GM21619 (cell line): ENCODE measurements around the gene EPHA4.
"Not testable (repeated sequence)": the region's sequence is repeated elsewhere in the genome, so short reads cannot be mapped to it uniquely, and the experiment has no call there.

Experiments used
- ATAC-seq: cut with Tn5 transposase; IDR thresholded peaks from one replicate; pipeline ENCODE4 v1.9.1; 2021; ENCODE audit not compliant: unreplicated experiment

The EPHA4 gene

DNA sequence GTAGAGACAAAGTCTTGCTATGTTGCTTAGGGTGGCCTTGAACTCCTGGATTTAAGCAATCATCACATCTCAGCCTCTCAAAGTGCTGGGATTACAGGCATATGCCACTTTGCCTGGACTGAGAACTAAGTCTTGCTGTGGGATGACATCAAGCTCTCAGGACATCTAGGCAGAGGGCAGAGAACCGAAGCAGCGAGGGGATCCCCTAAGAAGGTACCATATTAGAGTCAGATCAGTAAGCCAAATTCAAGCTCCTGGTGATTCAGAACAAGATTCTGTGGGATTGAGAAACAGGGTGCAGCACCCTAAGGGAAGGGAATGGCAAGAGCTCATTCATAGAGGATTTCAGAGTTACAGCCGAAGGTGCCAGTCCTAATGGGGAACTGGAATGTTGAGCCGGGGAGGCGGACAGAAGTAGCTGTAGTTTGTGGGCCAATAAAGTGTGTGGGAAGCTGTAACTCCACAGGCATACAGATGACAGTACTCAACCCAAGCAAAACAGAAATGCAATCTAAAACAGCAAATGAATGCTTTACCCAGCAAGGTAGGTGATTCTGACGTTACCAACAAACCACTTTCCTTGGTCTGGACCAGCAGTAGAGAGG lies 30.9 kb downstream of the EPHA4 start:
- ATAC-seq: no peak

DNA sequence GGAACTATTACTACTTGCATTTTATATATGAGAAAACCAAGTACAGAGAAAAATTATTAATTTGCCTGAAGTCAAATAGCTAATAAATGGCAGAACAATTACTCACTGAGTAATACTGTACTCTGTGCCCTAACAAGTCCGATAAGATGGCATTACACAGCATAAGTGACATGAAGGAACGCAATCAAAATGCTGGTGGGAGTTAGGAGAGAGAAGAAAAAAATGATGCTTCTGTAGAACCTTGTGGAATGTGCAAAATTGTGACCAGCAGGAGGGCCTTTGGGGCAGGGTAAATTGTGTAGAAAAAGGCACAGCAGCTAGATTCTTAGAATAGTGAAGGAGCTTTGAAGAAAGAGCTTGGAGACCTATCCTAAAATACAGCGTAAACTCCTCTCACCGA lies 32.9 kb downstream of the EPHA4 start:
- ATAC-seq: no peak

GRCh38 chr2:221535824-221536223 lies 36.3 kb downstream of the EPHA4 start:
- no peak for ATAC-seq

- no peak for ATAC-seq
These were observed 38.8 kb downstream of the EPHA4 start for GRCh38 chr2:221533299-221533698.

- no peak for ATAC-seq
These were observed 39.5 kb downstream of the EPHA4 start for GRCh38 chr2:221532641-221533040.

DNA sequence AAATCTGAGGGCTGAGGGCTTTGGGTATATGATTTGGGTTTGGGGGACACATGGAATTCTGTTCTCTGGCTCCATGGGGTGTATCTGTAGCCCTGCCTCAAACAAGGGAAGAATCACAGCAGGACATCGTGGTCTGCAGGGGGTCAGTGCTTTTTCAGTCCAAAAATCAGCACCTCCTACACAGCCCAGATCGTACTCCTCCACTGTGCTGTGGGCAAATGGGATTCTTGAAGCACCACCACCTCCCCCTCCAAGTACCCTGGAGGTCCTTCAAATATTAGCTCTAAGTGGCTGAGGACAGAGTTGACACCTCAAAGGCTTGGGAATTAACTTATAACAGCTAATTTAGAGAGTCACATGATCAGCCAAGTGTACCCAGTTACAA lies 41.5 kb downstream of the EPHA4 start:
- ATAC-seq: no peak

- no peak for ATAC-seq
These were observed 42.0 kb downstream of the EPHA4 start for GRCh38 chr2:221529943-221530652.

DNA sequence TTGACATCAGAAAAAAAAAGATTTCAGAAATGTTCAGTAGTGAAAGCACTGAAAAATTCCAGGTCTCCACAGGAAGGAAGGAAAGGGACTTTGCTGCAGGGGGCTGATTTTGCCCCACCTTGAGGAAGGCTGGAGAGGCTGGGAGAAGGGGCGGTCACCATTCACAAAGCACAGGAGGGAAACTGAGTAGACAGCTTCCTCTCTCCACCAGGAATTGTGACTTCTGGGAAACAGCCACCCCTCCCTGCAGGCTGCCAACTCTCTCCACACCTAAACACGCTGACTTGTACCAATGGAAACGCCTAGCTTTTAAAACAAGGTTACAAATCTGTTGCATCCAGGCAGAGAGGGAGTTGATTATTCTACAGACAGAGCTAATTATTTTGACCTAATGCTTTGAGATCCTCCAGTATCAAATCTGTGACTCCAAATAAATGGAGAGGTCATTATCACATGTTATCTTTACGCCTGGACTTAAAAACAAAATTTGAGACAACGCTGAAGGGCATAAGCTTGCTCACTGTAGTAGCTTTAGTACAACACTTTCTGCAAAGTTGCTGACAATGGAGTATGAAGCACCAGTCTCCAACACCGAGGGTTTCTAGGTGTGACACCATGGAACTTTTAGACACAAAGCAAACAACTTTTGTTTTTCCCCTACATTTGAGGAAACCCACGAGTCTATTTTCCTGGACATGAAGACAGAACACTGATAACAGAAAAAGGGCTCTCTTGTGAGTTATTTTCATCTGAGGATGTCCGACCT lies 42.7 kb downstream of the EPHA4 start:
- no peak for ATAC-seq

DNA sequence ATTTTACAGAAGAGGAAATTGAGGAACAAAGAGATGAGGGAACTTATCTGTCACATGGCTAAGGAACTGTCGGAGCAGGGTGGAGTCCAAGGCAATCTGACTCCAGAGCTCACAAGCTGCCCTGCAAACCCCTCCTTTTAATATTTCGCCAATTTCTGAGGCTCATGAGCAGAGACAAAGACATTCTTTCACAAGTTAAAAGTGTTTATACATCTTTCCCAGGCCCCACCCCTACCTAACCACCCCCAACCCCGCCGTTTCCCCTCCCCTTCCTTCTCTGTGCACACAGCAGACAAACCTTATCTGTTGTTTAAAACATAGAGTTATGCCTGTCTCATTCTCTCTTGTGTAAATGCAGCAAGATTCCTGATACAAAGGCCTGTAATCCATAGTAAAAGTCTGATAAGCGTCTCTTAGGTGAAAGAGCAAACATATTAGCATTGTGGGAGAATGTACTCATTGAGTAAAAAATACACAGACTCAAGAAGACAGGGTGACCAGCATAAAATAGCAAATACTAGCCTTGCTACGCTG lies 44.3 kb downstream of the EPHA4 start:
- ATAC-seq: no peak

DNA sequence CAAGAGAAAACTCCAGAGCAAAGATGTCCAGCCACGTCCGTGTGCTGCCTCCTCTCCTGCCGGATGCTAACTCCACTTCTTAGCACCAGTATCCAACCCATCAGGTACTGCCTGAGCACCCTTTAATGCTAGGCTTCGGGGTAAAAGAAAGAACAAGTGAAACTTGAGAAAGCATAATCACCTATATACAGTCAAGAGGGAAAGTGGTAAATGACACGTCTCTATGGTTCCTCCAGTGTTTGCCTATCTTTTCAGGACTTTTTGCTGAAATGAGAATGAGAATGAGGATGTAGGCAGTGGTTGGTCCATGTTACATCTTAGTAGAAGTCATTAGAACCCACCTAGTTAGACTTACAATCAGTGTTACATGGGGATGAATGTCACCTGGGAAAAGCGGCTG lies 47.9 kb downstream of the EPHA4 start:
- ATAC-seq: no peak

GRCh38 chr2:221521233-221521845 lies 50.8 kb downstream of the EPHA4 start:
- no peak for ATAC-seq

GRCh38 chr2:221518935-221519625 lies 53.0 kb downstream of the EPHA4 start:
- no peak for ATAC-seq

- ATAC-seq: peak; percentile 47
These were observed 53.7 kb downstream of the EPHA4 start for GRCh38 chr2:221518201-221518934.

DNA sequence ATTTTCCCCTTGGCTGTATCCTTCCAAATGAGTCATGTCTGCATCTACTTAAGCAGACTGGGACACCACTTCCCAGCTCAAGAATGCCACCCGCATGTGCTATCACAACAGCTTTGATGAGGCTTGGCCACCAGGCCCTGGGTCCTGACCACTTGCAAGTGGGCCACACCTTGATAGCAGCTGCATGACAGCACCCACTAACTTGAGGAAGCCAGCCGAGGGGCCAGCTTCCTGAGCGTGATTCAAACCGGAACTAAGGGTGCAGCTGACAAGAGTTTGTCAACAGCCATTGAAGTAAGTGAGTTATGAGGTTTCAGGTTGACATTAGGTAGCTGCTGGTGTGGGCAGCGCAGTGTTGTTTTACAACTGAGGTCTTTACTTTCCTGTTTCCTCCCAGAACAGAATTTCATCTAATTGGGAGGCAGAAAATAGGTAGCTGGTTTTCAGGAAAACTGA lies 54.4 kb downstream of the EPHA4 start:
- peak; percentile 96 for ATAC-seq

GRCh38 chr2:221517146-221517695 lies 54.9 kb downstream of the EPHA4 start:
- ATAC-seq: no peak

GRCh38 chr2:221515864-221516263 lies 56.2 kb downstream of the EPHA4 start:
- no peak for ATAC-seq

- no peak for ATAC-seq
These were observed 57.6 kb downstream of the EPHA4 start for GRCh38 chr2:221514305-221515040.

- no peak for ATAC-seq
These were observed 58.9 kb downstream of the EPHA4 start for GRCh38 chr2:221513232-221513631.

GRCh38 chr2:221511325-221511724 lies 60.8 kb downstream of the EPHA4 start:
- not testable (repeated sequence) for ATAC-seq
